ENCODE results near the gene GPR37.

DNA sequence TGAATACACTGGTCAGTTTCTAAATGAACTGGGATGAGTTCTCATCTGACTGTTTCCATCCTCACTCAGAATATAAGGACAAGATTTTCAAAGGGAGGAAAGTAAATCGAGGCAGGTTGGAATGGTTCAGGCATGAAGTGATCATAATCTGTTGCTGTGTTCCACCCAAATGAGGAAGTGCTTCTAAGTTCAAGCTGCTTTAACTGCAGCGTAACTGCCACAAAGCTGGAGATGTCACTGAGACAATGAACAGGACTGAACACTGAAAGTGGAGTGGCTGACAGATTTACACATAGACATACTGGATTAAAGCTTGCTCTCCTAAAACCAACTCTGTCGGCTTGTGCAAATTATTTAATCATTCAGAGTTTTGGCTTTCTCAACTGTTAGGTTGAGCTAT lies 66.6 kb downstream of the GPR37 start:
- TF ChIP-seq POLR2A (IDR thresholded peaks at IDR 0.05): no peak
- TF ChIP-seq, protein P1, sequence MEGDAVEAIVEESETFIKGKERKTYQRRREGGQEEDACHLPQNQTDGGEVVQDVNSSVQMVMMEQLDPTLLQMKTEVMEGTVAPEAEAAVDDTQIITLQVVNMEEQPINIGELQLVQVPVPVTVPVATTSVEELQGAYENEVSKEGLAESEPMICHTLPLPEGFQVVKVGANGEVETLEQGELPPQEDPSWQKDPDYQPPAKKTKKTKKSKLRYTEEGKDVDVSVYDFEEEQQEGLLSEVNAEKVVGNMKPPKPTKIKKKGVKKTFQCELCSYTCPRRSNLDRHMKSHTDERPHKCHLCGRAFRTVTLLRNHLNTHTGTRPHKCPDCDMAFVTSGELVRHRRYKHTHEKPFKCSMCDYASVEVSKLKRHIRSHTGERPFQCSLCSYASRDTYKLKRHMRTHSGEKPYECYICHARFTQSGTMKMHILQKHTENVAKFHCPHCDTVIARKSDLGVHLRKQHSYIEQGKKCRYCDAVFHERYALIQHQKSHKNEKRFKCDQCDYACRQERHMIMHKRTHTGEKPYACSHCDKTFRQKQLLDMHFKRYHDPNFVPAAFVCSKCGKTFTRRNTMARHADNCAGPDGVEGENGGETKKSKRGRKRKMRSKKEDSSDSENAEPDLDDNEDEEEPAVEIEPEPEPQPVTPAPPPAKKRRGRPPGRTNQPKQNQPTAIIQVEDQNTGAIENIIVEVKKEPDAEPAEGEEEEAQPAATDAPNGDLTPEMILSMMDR (IDR thresholded peaks at IDR 0.05): no peak
